ENCODE data around the gene PTBP2. TPM values are rescaled to one million over a fixed set of nuclear protein-coding genes. Genes with fewer than 3 reads are reported as not detected.

The PTBP2 gene
- total RNA-seq, 2 experiments from 2014 or later, result 36.9 to 46.0 TPM

GRCh38 chr1:96688767-96689166, 32.8 kb upstream of the PTBP2 start:
- Histone ChIP-seq H4K20me1 (ENCODE audit: insufficient read depth, low read length) (no peaks in the 10 kb centered on the region), H3K4me2 (ENCODE audit: low read length) (no peak overlapping the region), H3K4me3 (ENCODE audit: low read depth, low read length, poor library complexity, severe bottlenecking) (no peak overlapping the region), H3K27ac (ENCODE audit: low read depth, low read length, poor library complexity, severe bottlenecking) (no peak overlapping the region), H3K9me3 (ENCODE audit: low read length) (no peaks in the 10 kb centered on the region), H2AFZ (ENCODE audit: low read length) (no peak overlapping the region), H3K36me3 (ENCODE audit: insufficient read depth, low read length) (no peaks in the 10 kb centered on the region), H3K79me2 (ENCODE audit: insufficient read depth, low read depth, low read length) (no peaks in the 10 kb centered on the region), H3K4me1 (ENCODE audit: insufficient read depth, low read length, poor library complexity, severe bottlenecking) (no peaks in the 10 kb centered on the region), H3K9me2 (ENCODE audit: insufficient read depth, low read length) (no peaks in the 10 kb centered on the region)
- no peak for DNase-seq (ENCODE audit: low spot score)
- ChIA-PET POLR2A (interaction anchor here (0.5 to 0.7 kb wide), 4 partner anchors 19 to 649 kb away, joined by 3 to 5 read pairs (median 4); no protein-coding TSS in a partner anchor), CTCF (ENCODE audit: unreplicated experiment) (no interaction called here)
- intact Hi-C loops (cut with micrococcal nuclease; ENCODE audit: unreplicated experiment), result no loop called here
- TF ChIP-seq EZH2phosphoT487 (IDR thresholded peaks at IDR 0.05; ENCODE audit: borderline replicate concordance, low read depth, low read length), result no peak
- no peak for TF ChIP-seq CTCF (conservative IDR thresholded peaks at IDR 0.05; ENCODE audit: low read length)
- no TSS peak for BruUV-seq (replicated peaks)

- Histone ChIP-seq H3K27ac (ENCODE audit: low read depth, low read length, poor library complexity, severe bottlenecking) (no peak overlapping the region), H3K9me2 (ENCODE audit: insufficient read depth, low read length) (no peaks in the 10 kb centered on the region; the same call in 1 of the 2 replicates), H3K4me1 (ENCODE audit: insufficient read depth, low read length, poor library complexity, severe bottlenecking) (no peaks in the 10 kb centered on the region), H3K36me3 (ENCODE audit: insufficient read depth, low read length) (no peaks in the 10 kb centered on the region), H3K4me3 (ENCODE audit: low read depth, low read length, poor library complexity, severe bottlenecking) (no peak overlapping the region), H2AFZ (ENCODE audit: low read length) (no peak overlapping the region), H3K4me2 (ENCODE audit: low read length) (no peak overlapping the region), H3K79me2 (ENCODE audit: insufficient read depth, low read depth, low read length) (no peaks in the 10 kb centered on the region), H4K20me1 (ENCODE audit: insufficient read depth, low read length) (no peaks in the 10 kb centered on the region), H3K9me3 (ENCODE audit: low read length) (no peaks in the 10 kb centered on the region)
- TF ChIP-seq EZH2phosphoT487 (IDR thresholded peaks at IDR 0.05; ENCODE audit: borderline replicate concordance, low read depth, low read length), result no peak
- TF ChIP-seq CTCF (conservative IDR thresholded peaks at IDR 0.05; ENCODE audit: low read length), result no peak
- no peak for DNase-seq (ENCODE audit: low spot score)
- ChIA-PET POLR2A (no interaction called here), CTCF (ENCODE audit: unreplicated experiment) (no interaction called here)
- intact Hi-C loops (cut with micrococcal nuclease; ENCODE audit: unreplicated experiment), result no loop called here
- no TSS peak for BruUV-seq (replicated peaks)
These were observed 25.6 kb upstream of the PTBP2 start for GRCh38 chr1:96695954-96696353.

GRCh38 chr1:96698342-96698983, 23.1 kb upstream of the PTBP2 start:
- TF ChIP-seq EZH2phosphoT487 (IDR thresholded peaks at IDR 0.05; ENCODE audit: borderline replicate concordance, low read depth, low read length) (no peak), CTCF (conservative IDR thresholded peaks at IDR 0.05; ENCODE audit: low read length) (no peak)
- H3K4me3 ChIP-seq (ENCODE audit: low read depth, low read length, poor library complexity, severe bottlenecking), result no peak overlapping the region
- no peaks in the 10 kb centered on the region; the same call in 1 of the 2 replicates for H3K9me2 ChIP-seq (ENCODE audit: insufficient read depth, low read length)
- H3K4me1 ChIP-seq (ENCODE audit: insufficient read depth, low read length, poor library complexity, severe bottlenecking), result no peaks in the 10 kb centered on the region
- no peak overlapping the region for H3K27ac ChIP-seq (ENCODE audit: low read depth, low read length, poor library complexity, severe bottlenecking)
- DNase-seq (ENCODE audit: low spot score), result no peak
- no peak overlapping the region for H3K4me2 ChIP-seq (ENCODE audit: low read length)
- ChIA-PET CTCF (ENCODE audit: unreplicated experiment) (no interaction called here), POLR2A (no interaction called here)
- H3K9me3 ChIP-seq (ENCODE audit: low read length), result no peaks in the 10 kb centered on the region
- no peaks in the 10 kb centered on the region for H3K36me3 ChIP-seq (ENCODE audit: insufficient read depth, low read length)
- intact Hi-C loops (cut with micrococcal nuclease; ENCODE audit: unreplicated experiment), result no loop called here
- no peaks in the 10 kb centered on the region for H4K20me1 ChIP-seq (ENCODE audit: insufficient read depth, low read length)
- H3K79me2 ChIP-seq (ENCODE audit: insufficient read depth, low read depth, low read length), result no peaks in the 10 kb centered on the region
- no TSS peak for BruUV-seq (replicated peaks)
- no peak overlapping the region for H2AFZ ChIP-seq (ENCODE audit: low read length)
